A549 (cell line): Measurements from ENCODE around the gene ACE. TPM values are rescaled to one million over a fixed set of nuclear protein-coding genes. Genes with fewer than 3 reads are reported as not detected.
A peak's percentile ranks its signal among the peaks of the same experiment; 100 is the strongest.

ENCODE experiments used
- ATAC-seq, 2 experiments: fragments of 200-7000 bp in 1 of 2; fragments of >200 bp in 1 of 2; cut with Nextera tagmentation in 1 of 2; cut with Tn5 transposase in 1 of 2; 3 replicates each; pipeline versions ENCODE4 v1.8.0 to v1.9.1; 2018 to 2020; ENCODE audit warnings: mild to moderate bottlenecking in 1 of 2, moderate library complexity in 1 of 2
- CTCF ChIA-PET: fragments of 300-600 bp; sonication (Branson Sonifier 250); formaldehyde crosslinking; extraction: SDS; loops from one replicate; lab custom pipeline; 2021; ENCODE audit warnings: antibody characterized with exemption, inconsistent platforms; lab: Yijun Ruan, JAX
- POLR2A ChIA-PET: fragments of 350-600 bp; formaldehyde crosslinking; extraction: SDS; loops from one replicate; lab custom pipeline; 2021; ENCODE audit warnings: antibody characterized with exemption, inconsistent platforms; lab: Yijun Ruan, JAX
- DNase-seq, 2 experiments: peaks; one replicate each; pipeline versions ENCODE4 v3.0.0 to v3.0.0-alpha.2; 2011 to 2016; ENCODE audit warnings: low read depth in 1 of 2, low spot score in 1 of 2
- FAIRE-seq: peaks from 2 replicates; lab custom pipeline; 2011; peaks lifted over from hg19 to GRCh38; lab: Jason Lieb, UNC
- H3K27ac ChIP-seq, 2 experiments: fragments of >200 bp; sonication (Bioruptor Twin); formaldehyde crosslinking; 3 replicates each; pipeline ENCODE4 v1.5.1; 2016 to 2017
- H3K4me1 ChIP-seq: fragments of >200 bp; sonication (Bioruptor Twin); formaldehyde crosslinking; 3 replicates; pipeline ENCODE4 v1.6.1; 2016
- H3K4me2 ChIP-seq: fragments of >200 bp; sonication (Bioruptor Twin); formaldehyde crosslinking; 3 replicates; pipeline ENCODE4 v1.6.1; 2016
- H3K4me3 ChIP-seq: fragments of >200 bp; sonication (Bioruptor Twin); formaldehyde crosslinking; 3 replicates; pipeline ENCODE4 v1.5.1; 2016
- H3K9me3 ChIP-seq: fragments of >200 bp; sonication (Bioruptor Twin); formaldehyde crosslinking; 3 replicates; pipeline ENCODE4 v1.6.1; 2016
- CHD4 ChIP-seq: fragments of 200-600 bp; sonication (generic); IDR thresholded peaks from 2 replicates; pipeline ENCODE4 v1.6.1; 2016; ENCODE audit warnings: antibody characterized with exemption, mild to moderate bottlenecking, borderline replicate concordance
- EHF ChIP-seq: fragments of 250-450 bp; sonication (Bioruptor Pico); IDR thresholded peaks from 2 replicates; pipeline ENCODE4 v1.5.0; 2020; ENCODE audit warnings: mild to moderate bottlenecking
- HEYL ChIP-seq: fragments of 250-450 bp; sonication (Bioruptor Pico); IDR thresholded peaks from 2 replicates; pipeline ENCODE4 v1.8.0; 2021; ENCODE audit warnings: mild to moderate bottlenecking, moderate library complexity
- HOXB13 ChIP-seq: fragments of 250-450 bp; sonication (Bioruptor Pico); IDR thresholded peaks from 2 replicates; pipeline ENCODE4 v1.5.0; 2020; ENCODE audit warnings: low read depth, mild to moderate bottlenecking, moderate library complexity
- HOXB5 ChIP-seq: fragments of 250-450 bp; sonication (Bioruptor Pico); IDR thresholded peaks from 2 replicates; pipeline ENCODE4 v1.5.0; 2020; ENCODE audit warnings: mild to moderate bottlenecking, moderate library complexity
- JUNB ChIP-seq: fragments of >200 bp; sonication (Bioruptor Twin); formaldehyde crosslinking; IDR thresholded peaks from 2 replicates; pipeline ENCODE4 v1.6.1; 2016
- MAFK ChIP-seq: fragments of 450-650 bp; IDR thresholded peaks from 2 replicates; pipeline ENCODE4 v1.6.1; 2014; ENCODE audit not compliant: partially characterized antibody
- MAZ ChIP-seq: fragments of 150-350 bp; IDR thresholded peaks from 2 replicates; pipeline ENCODE4 v1.6.1; 2014; ENCODE audit warnings: antibody characterized with exemption, low read depth, low read length, borderline replicate concordance
- NPAS2 ChIP-seq: fragments of 250-450 bp; sonication (Bioruptor Pico); IDR thresholded peaks from 2 replicates; pipeline ENCODE4 v1.8.0; 2022; ENCODE audit warnings: mild to moderate bottlenecking, moderate library complexity, borderline replicate concordance
- TFCP2L1 ChIP-seq: fragments of 250-450 bp; sonication (Bioruptor Pico); IDR thresholded peaks from 2 replicates; pipeline ENCODE4 v1.5.0; 2021; ENCODE audit warnings: mild to moderate bottlenecking
- ZC3H11A ChIP-seq: fragments of 450-650 bp; IDR thresholded peaks from 2 replicates; pipeline ENCODE4 v1.6.1; 2014; ENCODE audit warnings: antibody characterized with exemption, mild to moderate bottlenecking
- ZSCAN20 ChIP-seq: fragments of 250-450 bp; sonication (Bioruptor Pico); IDR thresholded peaks from 2 replicates; pipeline ENCODE4 v1.8.0; 2022; ENCODE audit warnings: mild to moderate bottlenecking, moderate library complexity
- WGBS: methylation state at CpG from one replicate; pipeline ENCODE4 v1.1.6; 2017; ENCODE audit errors: missing lambda C conversion rate; 5-methylcytosine and 5-hydroxymethylcytosine counted together
- polyA plus RNA-seq, 4 experiments: library from polyadenylated mRNA; depleted of rRNA in 3 of 4; stranded (reverse); fragments of >200 nt; fragmentation: RNase III in 1 of 4; extraction: RNeasy Plus Mini Kit Qiagen cat#74134 plus additional on column Dnase treatment in 1 of 4; gene quantifications; 2 replicates in 3 of 4; 3 replicates in 1 of 4; pipeline ENCODE4 v1.2.3, GENCODE V29; 2011 to 2017
- TF ChIP-seq, protein P1 (sequence below): fragments of >200 bp; sonication (Bioruptor Twin); formaldehyde crosslinking; IDR thresholded peaks from 3 replicates; pipeline ENCODE4 v1.6.1; 2016
- TF ChIP-seq, protein P2 (sequence below): fragments of 250-450 bp; sonication (Bioruptor Pico); IDR thresholded peaks from 2 replicates; pipeline ENCODE4 v1.5.0; 2021; ENCODE audit warnings: mild to moderate bottlenecking, moderate library complexity, borderline replicate concordance
- TF ChIP-seq, protein P3 (sequence below): fragments of 250-450 bp; sonication (Bioruptor Pico); IDR thresholded peaks from 2 replicates; pipeline ENCODE4 v1.5.0; 2020; ENCODE audit warnings: low read depth, mild to moderate bottlenecking, moderate library complexity
- TF ChIP-seq, protein P4 (sequence below): fragments of >200 bp; sonication (Bioruptor Twin); formaldehyde crosslinking; IDR thresholded peaks from 3 replicates; pipeline ENCODE4 v1.5.1; 2016

ACE gene
- polyA plus RNA-seq, 2 of the 4 experiments (the other 2 are of a cell fraction), result 0.22 to 0.52 TPM

DNA sequence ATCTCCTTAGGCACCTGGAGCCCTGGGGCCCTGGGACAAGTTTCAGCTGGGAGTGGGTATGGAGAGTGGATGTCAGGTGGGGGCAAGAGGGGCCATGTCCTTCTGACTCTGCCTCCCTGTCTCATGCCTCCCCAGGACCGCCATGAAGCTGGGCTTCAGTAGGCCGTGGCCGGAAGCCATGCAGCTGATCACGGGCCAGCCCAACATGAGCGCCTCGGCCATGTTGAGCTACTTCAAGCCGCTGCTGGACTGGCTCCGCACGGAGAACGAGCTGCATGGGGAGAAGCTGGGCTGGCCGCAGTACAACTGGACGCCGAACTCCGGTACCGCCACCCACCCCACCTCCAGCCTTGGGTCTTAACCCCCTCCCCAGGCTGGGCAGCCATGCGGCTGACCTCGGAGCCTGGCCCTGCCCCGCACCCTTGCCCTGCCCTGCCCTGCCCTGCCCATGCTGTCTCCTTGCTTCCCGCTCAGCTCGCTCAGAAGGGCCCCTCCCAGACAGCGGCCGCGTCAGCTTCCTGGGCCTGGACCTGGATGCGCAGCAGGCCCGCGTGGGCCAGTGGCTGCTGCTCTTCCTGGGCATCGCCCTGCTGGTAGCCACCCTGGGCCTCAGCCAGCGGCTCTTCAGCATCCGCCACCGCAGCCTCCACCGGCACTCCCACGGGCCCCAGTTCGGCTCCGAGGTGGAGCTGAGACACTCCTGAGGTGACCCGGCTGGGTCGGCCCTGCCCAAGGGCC, 20.0 kb downstream of the ACE start:
- WGBS, result 86% methylated on average over 30 of the region's 36 CpGs
- no peaks in the 10 kb centered on the region for H3K9me3 ChIP-seq
- TF ChIP-seq TFCP2L1 (CRISPR knock-in tag) (no peak), HEYL (CRISPR knock-in tag) (no peak), ZSCAN20 (CRISPR knock-in tag) (no peak), HOXB13 (no peak), HOXB5 (no peak), JUNB (no peak), MAFK (no peak), ZC3H11A (no peak), CHD4 (no peak), NPAS2 (CRISPR knock-in tag) (no peak), EHF (CRISPR knock-in tag) (no peak)
- TF ChIP-seq, protein P1, sequence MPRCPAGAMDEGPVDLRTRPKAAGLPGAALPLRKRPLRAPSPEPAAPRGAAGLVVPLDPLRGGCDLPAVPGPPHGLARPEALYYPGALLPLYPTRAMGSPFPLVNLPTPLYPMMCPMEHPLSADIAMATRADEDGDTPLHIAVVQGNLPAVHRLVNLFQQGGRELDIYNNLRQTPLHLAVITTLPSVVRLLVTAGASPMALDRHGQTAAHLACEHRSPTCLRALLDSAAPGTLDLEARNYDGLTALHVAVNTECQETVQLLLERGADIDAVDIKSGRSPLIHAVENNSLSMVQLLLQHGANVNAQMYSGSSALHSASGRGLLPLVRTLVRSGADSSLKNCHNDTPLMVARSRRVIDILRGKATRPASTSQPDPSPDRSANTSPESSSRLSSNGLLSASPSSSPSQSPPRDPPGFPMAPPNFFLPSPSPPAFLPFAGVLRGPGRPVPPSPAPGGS, result no peak
- TF ChIP-seq, protein P2, sequence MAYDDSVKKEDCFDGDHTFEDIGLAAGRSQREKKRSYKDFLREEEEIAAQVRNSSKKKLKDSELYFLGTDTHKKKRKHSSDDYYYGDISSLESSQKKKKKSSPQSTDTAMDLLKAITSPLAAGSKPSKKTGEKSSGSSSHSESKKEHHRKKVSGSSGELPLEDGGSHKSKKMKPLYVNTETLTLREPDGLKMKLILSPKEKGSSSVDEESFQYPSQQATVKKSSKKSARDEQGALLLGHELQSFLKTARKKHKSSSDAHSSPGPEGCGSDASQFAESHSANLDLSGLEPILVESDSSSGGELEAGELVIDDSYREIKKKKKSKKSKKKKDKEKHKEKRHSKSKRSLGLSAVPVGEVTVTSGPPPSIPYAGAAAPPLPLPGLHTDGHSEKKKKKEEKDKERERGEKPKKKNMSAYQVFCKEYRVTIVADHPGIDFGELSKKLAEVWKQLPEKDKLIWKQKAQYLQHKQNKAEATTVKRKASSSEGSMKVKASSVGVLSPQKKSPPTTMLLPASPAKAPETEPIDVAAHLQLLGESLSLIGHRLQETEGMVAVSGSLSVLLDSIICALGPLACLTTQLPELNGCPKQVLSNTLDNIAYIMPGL (CRISPR knock-in tag), result no peak
- TF ChIP-seq, protein P3, sequence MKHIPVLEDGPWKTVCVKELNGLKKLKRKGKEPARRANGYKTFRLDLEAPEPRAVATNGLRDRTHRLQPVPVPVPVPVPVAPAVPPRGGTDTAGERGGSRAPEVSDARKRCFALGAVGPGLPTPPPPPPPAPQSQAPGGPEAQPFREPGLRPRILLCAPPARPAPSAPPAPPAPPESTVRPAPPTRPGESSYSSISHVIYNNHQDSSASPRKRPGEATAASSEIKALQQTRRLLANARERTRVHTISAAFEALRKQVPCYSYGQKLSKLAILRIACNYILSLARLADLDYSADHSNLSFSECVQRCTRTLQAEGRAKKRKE, result no peak
- no peak overlapping the region for H3K4me3 ChIP-seq
- DNase-seq (no peak), ATAC-seq (peak in 1 of 2 experiments; percentile 7; a peak in 2 of 6 replicates), FAIRE-seq (no peak)
- POLR2A ChIA-PET, result no interaction called here
- CTCF ChIA-PET, result interaction anchor here (0.7 to 9.1 kb wide), 8 partner anchors 9 to 825 kb away, joined by 3 to 111 read pairs (median 7); no protein-coding TSS in a partner anchor
- H3K27ac ChIP-seq, result no peak overlapping the region
- H3K4me2 ChIP-seq, result no peak overlapping the region
- H3K4me1 ChIP-seq, result no peaks in the 10 kb centered on the region

DNA sequence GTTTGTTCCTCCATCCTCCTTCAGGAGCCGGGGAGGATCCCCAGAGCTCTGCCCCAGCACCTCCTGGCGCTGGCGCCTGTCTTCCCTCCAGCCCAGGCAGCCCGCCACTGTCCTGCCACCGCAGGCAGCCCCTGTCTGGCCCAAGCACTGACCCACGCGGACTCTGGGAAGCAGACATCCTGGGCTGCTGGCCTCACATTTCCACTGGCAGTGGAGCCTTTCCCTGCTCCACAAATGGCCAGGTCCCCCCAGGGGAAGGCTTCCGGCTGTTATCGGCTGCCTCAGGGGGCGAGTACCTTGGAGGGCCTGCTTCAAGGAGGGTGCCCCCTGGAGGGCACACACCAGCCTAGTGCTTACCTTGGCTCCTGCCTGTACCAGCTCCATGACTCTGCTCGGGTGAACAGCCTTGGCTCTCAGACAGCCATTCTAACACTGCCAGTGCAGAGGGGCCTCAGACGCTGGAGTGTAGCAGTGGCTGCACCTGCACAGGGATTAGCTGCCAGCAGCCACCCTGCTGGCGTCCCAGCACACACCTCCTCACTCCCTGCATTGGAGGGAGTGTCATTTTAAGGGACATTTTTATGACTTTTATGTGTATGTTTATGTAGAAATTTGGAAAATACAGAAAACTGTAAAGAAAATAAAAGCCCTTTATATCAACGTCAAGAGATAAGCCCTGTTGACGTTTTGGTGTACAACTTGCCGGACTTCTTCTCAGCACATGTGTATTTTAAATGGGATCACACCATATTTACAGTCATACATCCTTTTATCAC, 21.0 kb downstream of the ACE start:
- DNase-seq, result peak in 1 of 2 experiments; percentile 45
- Histone ChIP-seq H3K4me1 (no peaks in the 10 kb centered on the region), H3K4me2 (no peak overlapping the region), H3K4me3 (no peak overlapping the region), H3K27ac (no peak overlapping the region), H3K9me3 (no peaks in the 10 kb centered on the region)
- CTCF ChIA-PET, result interaction anchor here (2.0 to 9.1 kb wide), 4 partner anchors 8 to 72 kb away, joined by 8 to 111 read pairs (median 14); no protein-coding TSS in a partner anchor
- POLR2A ChIA-PET, result no interaction called here
- 57% methylated on average over 16 of the region's 16 CpGs for WGBS
- ATAC-seq, result peak; percentile 56 to 84; a peak in 5 of 6 replicates
- FAIRE-seq, result no peak
- TF ChIP-seq, protein P4, sequence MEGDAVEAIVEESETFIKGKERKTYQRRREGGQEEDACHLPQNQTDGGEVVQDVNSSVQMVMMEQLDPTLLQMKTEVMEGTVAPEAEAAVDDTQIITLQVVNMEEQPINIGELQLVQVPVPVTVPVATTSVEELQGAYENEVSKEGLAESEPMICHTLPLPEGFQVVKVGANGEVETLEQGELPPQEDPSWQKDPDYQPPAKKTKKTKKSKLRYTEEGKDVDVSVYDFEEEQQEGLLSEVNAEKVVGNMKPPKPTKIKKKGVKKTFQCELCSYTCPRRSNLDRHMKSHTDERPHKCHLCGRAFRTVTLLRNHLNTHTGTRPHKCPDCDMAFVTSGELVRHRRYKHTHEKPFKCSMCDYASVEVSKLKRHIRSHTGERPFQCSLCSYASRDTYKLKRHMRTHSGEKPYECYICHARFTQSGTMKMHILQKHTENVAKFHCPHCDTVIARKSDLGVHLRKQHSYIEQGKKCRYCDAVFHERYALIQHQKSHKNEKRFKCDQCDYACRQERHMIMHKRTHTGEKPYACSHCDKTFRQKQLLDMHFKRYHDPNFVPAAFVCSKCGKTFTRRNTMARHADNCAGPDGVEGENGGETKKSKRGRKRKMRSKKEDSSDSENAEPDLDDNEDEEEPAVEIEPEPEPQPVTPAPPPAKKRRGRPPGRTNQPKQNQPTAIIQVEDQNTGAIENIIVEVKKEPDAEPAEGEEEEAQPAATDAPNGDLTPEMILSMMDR, result peak; percentile 16; the same call in 2 of the 3 replicates
- TF ChIP-seq MAZ, result no peak
